IPS DF 19.7 (cell line): ENCODE results near the gene RNF8.

Source experiments
- DNase-seq: peaks from one replicate; pipeline ENCODE4 v3.0.0-alpha.2; 2013; ENCODE audit warnings: low read depth, low spot score

The RNF8 gene

DNA sequence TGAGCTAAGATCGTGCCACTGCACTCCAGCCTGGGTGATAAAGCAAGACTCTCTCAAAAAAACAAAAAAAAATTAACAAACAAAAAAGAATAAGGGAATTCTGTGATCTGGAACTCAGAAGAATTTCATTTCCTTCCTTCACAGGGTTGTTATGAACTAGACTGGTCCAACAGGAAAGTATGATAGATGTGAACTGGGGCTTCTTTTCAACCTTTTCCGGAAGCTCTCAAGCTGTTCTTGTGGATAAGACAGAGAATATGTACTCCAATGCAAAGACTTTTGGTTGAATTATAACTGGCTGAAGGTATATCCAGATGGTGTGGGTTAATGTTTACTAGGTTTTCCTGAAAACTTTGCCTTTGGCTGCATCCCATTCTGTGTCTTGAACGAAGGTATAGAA is 5.3 kb downstream of the RNF8 start:
- no peak for DNase-seq

DNA sequence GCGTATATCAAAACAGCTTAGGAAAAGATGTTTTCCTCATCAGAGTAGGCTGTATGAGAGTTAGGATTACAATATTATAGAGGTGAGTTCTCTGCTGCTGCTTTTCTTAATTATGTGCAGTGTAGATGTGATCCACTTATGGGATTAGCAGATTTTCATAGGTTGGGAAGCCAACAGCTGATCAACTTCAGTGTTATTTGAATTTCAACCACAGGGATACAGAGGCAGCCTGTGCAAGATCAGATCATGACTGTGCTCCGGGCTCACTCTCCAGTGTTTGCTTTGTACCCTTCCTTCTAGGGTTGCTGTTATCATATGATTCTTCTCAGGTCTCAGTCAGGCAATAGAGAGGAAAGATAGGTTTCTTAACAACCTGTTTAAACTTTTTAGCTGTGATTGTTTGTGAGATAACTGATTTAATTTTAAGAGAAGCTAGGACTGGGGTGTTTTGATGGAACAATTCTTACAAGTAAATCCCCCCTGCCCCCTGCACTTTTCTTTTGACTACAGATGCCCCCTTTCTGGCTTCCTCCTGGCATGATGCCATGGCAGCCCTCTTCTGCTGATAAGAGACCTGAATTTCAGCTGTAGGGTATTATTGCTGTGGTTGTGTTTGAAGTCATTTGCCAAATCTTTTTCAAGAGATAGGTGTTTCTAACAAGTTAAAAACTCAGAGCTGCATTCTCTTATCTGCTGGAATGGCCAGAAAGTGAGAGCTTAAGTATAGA is 8.5 kb downstream of the RNF8 start:
- no peak for DNase-seq

DNA sequence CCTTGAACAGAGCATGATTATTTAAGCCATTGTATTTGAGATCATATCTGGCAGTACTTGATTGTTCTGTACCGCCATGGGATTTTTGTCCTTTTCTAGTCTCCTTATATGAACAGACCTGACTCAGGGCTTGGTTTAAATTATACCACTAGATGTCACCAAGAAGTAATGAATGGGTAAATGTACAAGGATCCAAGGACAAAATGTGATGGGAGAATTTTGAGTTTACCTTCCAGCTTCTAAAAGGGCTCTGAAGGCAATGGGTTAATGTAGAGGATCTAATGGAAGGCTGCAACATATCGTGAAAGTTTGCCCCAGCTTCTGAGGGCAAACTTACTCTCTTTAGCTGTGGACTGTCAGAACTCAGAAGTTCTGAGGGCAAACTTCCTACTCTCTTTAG is 12.0 kb downstream of the RNF8 start:
- DNase-seq = no peak

- no peak for DNase-seq
These were observed 13.1 kb downstream of the RNF8 start for GRCh38 chr6:37366910-37367309.

- no peak for DNase-seq
These were observed 15.2 kb downstream of the RNF8 start for GRCh38 chr6:37368961-37369320.

GRCh38 chr6:37369321-37370201 is 15.8 kb downstream of the RNF8 start:
- DNase-seq = no peak

DNA sequence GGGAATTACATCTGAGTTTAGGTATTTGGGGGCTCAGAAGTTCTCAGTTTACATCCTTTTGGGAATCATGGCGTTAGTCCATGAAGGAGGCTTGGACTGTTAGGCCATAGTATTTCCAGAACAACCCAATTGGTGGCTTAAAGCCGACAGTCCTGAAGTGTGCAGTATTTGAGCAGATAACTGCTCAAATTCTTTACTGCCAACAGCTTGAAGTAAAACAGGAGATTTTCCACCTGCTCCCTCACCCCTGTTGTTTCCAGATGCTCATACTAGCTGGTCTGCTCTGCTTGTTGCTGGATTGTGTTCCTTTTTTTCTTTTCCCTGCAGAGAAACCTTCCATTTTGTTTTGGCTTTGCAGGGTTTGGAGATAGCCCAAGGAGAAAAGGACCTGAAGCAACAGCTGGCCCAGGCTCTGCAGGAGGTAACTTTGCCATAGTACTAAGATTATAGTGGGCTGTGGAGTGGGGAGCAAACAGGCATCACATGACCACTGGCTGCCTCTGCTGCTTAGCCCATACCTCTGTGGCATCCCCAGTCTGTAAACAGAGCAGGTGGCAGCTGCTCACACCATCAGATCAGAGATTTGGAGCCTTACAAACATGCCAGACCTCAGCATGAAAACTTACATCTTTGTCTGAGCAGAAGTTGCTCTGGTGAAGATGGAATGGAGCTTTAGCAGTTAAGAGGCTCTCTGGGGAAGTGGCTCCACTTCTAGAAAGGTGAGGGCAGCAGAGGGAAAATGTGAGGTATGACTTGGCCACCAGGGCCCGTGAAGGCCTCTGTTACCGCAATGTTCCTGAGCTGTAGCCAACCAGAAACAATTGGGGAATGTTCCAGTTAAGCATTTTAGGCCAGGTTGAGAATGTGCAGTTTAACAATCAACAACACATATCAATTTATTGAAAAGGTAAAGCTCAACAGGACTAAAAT is 17.6 kb downstream of the RNF8 start:
- DNase-seq = no peak

DNA sequence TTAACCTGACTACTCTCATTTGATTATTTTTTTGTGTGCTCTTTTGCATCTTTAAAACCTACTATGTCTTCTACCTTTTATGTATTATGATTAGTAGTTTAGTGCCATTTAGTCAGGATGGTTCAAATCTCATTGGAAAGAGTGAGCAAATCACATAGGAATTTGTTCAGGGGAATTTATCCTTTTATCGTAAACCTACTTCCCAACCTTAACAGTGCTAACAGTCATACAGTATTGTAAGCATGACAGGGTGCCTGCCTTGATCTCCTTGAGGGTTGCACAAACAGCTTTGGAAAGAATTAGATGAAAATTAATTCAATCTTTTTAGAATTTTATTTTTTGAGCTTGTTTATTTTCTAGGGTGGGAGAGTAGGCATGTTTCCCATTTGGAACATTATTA is 18.3 kb downstream of the RNF8 start:
- DNase-seq = no peak

GRCh38 chr6:37373822-37374471 is 20.2 kb downstream of the RNF8 start:
- no peak for DNase-seq

DNA sequence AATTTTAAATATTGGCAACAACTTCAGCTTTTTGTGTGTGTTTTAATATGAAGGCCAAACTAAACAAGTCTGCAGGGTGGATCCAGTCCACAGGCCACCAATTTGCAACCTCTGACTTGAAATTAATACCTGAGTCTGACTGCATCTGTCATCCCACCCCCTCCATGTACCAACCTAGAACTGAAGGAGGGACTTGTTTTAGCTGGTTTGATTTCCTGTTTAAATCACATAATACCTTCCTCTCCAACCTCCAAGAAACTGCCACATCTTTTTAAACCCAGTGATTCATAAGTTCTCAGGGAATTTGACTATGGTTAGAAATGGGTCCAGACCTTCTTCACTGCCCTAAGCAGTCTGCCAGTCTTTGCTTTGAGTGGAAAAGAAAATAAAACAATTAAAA is 21.6 kb downstream of the RNF8 start:
- no peak for DNase-seq

DNA sequence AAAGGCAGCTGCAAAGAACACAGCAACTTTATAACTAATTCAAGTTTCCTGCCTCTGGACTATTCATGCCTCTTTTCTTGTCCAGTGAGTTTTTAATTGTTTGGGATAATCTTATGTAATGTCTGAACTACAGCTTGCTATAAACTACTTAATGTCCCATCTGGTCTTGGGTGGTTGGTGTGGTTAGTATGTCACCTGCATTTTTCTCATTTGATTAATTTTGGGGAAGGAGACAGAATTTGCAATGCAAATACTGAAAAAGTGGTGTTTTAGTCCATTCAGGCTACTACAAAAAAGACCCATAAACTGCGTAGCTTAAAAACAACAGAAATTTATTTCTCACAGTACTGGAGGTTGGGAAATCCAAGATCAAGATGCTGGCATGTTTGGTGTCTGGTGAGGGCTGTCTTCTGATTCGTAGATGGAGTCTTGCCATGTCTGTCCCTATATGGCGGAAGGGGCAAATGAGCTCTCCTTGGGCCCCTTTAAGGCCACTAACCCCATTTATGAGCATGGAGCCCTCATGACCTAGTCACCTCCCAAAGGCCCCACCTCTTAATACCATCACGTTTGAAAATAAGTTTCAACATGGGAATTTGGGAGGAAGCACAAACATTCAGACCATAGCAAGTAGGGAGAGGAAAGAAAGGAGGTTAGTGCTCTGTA is 22.4 kb downstream of the RNF8 start:
- no peak for DNase-seq

GRCh38 chr6:37381579-37381978 is 27.8 kb downstream of the RNF8 start:
- DNase-seq = peak; percentile 79

DNA sequence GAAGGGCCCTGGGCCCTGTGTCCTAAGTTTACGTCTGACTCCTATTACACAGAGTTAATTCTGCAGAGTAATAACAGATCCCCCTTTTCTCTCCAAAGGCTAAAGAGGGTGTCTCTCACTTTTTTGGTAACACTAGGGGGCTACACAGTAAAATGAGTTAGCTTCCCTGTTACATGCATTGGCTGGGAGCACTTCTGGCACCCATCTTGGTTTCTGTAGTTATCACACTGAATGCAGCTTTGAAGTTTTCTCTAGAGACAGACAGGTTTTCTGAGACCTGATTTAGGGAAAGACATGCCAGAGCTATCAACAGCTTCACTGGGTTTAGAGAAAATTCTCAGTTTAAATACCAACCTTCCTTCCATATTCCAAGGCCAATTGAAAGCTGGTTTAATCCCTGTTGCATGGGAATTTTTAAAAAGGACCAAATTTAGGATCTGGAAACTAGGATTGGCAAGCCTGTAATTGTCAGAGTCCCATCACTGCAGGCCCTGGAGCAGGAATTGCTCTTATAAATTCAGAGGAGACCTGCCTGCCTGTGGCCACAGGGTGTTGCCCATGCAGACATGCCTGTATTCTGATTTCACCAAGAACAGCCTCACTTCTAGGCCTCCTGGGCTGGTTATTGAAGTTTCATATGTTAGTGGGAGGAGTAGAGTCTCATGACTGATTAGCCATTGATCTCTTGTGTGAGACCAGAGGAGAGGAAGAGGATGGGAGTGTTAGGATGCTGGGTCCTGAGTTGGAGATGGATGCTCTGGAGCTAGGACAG is 29.4 kb downstream of the RNF8 start:
- DNase-seq = no peak

- DNase-seq = no peak
These were observed 34.8 kb downstream of the RNF8 start for GRCh38 chr6:37388578-37388977.

DNA sequence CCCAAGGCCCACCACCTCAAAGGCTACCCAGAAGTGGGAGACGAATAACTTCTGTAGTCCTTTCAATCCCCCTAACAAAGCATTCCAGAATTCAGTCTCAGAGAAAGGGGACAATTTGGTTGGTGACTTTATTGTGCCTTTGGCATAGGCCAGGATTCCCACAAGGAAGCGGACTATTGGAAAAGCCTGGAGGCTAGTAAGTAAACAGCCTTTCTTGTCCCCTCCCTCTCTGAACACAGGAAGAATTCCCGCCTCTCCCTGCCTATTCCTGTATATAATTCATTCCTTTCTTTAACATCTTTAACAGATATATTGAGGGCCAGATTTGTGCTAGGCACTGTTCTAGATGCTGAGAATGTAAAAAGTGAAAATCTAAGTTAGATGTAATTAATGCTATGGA is 36.1 kb downstream of the RNF8 start:
- DNase-seq = no peak

GRCh38 chr6:37391120-37391519 is 37.3 kb downstream of the RNF8 start:
- DNase-seq = no peak

- no peak for DNase-seq
These were observed 39.0 kb downstream of the RNF8 start for GRCh38 chr6:37392821-37393220.

- no peak for DNase-seq
These were observed 39.7 kb downstream of the RNF8 start for GRCh38 chr6:37393381-37393929.

DNA sequence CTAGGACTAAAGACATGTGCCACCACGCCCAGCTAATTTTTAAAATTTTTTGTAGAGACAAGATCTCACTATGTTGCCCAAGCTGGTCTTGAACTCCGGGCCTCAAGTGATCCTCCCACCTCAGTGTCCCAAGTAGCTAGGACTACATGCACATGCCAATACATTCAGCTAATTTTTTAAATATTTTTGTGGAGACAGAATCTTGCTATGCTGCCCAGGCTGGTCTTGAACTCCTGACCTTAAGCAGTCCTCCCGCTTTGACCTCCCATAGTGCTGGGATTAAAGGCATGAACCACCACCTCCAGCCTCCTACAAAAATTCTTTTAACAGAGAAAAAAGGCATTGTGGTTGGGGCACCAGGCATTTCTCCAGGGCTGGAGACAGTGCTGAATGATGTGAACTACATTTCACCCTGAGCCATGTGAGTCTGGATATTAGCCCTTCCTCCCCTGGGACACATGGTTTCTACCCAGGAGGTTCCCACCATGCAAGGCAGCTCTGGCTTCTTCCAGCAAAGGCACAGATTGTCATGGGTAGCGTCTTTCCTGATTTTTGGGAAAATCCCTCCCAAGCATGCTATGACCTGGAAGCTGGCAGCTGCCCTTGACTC is 42.9 kb downstream of the RNF8 start:
- no peak for DNase-seq
